ENCODE results near the gene FCHO2. TPM values are rescaled to one million over a fixed set of nuclear protein-coding genes. Genes with fewer than 3 reads are reported as not detected.
"Not testable (repeated sequence)": the region's sequence is repeated elsewhere in the genome, so short reads cannot be mapped to it uniquely, and the experiment has no call there.

The FCHO2 gene
- total RNA-seq, 1 experiment from 2014 or later, result 25.3 TPM

DNA sequence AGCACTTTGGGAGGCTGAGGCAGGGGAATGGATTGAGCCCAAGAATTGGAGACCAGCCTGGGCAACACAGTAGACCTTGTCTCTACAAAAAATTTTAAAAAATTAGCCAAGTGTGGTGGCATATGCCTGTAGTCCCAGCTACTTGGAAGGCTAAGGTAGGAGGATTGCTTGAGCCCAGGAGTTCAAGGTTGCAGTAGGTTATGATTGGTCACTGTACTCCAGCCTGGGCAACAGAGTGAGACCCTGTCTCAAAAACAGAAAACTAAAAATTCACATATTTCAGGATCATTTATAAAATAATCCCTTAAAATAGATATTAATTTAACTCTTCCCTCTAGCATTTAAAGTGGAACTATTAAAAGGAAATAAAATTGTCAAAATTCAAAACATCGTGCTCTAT, 3.4 kb downstream of the FCHO2 start:
- in situ Hi-C loops (cut with HindIII; ENCODE audit: low pct_unique_long_range_greater_than_20kb, low sequenced_read_pairs), result no loop called here

GRCh38 chr5:72974481-72974880, 18.6 kb downstream of the FCHO2 start:
- H3K4me1 ChIP-seq (ENCODE audit: control insufficient read depth, insufficient read depth, low read length); in situ Hi-C loops (cut with HindIII; ENCODE audit: low pct_unique_long_range_greater_than_20kb, low sequenced_read_pairs); H3K27me3 ChIP-seq (ENCODE audit: control insufficient read depth, insufficient read depth, low read length); BruUV-seq (replicated peaks); H3K4me3 ChIP-seq (ENCODE audit: low read depth in 2 of 2, low read length in 2 of 2); intact Hi-C loops (cut with micrococcal nuclease; ENCODE audit: unreplicated experiment); DNase-seq (ENCODE audit: low read depth, low spot score); H3K9me3 ChIP-seq (ENCODE audit: control insufficient read depth, insufficient read depth, low read depth, low read length); H3K27ac ChIP-seq (ENCODE audit: low read length); CTCF ChIA-PET; ATAC-seq; POLR2A ChIA-PET; H3K36me3 ChIP-seq (ENCODE audit: control insufficient read depth, insufficient read depth, low read length): not testable (repeated sequence)

More for the DNA sequence above, 3.4 kb downstream of the FCHO2 start:
- ChIA-PET CTCF (no interaction called here), POLR2A (no interaction called here)
- intact Hi-C loops (cut with micrococcal nuclease; ENCODE audit: unreplicated experiment), result no loop called here
- Histone ChIP-seq H3K9me3 (ENCODE audit: control insufficient read depth, insufficient read depth, low read depth, low read length) (no peaks in the 10 kb centered on the region), H3K27me3 (ENCODE audit: control insufficient read depth, insufficient read depth, low read length) (no peaks in the 10 kb centered on the region), H3K36me3 (ENCODE audit: control insufficient read depth, insufficient read depth, low read length) (no peaks in the 10 kb centered on the region), H3K27ac (ENCODE audit: low read length) (no peak overlapping the region), H3K4me3 (ENCODE audit: low read depth in 2 of 2, low read length in 2 of 2) (no peak overlapping the region), H3K4me1 (ENCODE audit: control insufficient read depth, insufficient read depth, low read length) (peaks cover 12% of the 10 kb centered on the region; the same call in 1 of the 2 replicates)
- TF ChIP-seq CTCF (IDR thresholded peaks at IDR 0.05) (no peak), TCF7L2 (IDR thresholded peaks at IDR 0.05; ENCODE audit: low read depth, low read length) (no peak), SIN3A (IDR thresholded peaks at IDR 0.05; ENCODE audit: borderline replicate concordance, insufficient read depth, low read depth, low read length) (no peak), POLR2AphosphoS5 (IDR thresholded peaks at IDR 0.05; ENCODE audit: low read depth, low read length) (no peak)
- TF ChIP-seq, protein P1, sequence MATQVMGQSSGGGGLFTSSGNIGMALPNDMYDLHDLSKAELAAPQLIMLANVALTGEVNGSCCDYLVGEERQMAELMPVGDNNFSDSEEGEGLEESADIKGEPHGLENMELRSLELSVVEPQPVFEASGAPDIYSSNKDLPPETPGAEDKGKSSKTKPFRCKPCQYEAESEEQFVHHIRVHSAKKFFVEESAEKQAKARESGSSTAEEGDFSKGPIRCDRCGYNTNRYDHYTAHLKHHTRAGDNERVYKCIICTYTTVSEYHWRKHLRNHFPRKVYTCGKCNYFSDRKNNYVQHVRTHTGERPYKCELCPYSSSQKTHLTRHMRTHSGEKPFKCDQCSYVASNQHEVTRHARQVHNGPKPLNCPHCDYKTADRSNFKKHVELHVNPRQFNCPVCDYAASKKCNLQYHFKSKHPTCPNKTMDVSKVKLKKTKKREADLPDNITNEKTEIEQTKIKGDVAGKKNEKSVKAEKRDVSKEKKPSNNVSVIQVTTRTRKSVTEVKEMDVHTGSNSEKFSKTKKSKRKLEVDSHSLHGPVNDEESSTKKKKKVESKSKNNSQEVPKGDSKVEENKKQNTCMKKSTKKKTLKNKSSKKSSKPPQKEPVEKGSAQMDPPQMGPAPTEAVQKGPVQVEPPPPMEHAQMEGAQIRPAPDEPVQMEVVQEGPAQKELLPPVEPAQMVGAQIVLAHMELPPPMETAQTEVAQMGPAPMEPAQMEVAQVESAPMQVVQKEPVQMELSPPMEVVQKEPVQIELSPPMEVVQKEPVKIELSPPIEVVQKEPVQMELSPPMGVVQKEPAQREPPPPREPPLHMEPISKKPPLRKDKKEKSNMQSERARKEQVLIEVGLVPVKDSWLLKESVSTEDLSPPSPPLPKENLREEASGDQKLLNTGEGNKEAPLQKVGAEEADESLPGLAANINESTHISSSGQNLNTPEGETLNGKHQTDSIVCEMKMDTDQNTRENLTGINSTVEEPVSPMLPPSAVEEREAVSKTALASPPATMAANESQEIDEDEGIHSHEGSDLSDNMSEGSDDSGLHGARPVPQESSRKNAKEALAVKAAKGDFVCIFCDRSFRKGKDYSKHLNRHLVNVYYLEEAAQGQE (IDR thresholded peaks at IDR 0.05; ENCODE audit: insufficient read depth in 1 of 2, low read depth in 2 of 2, low read length in 1 of 2), result no peak
- ATAC-seq, result no peak
- BruUV-seq (replicated peaks), result no TSS peak
- DNase-seq (ENCODE audit: low read depth, low spot score), result no peak

GRCh38 chr5:72976810-72977209, 21.0 kb downstream of the FCHO2 start:
- BruUV-seq (replicated peaks); CTCF ChIA-PET; DNase-seq (ENCODE audit: low read depth, low spot score); H3K4me1 ChIP-seq (ENCODE audit: control insufficient read depth, insufficient read depth, low read length); in situ Hi-C loops (cut with HindIII; ENCODE audit: low pct_unique_long_range_greater_than_20kb, low sequenced_read_pairs); POLR2A ChIA-PET; intact Hi-C loops (cut with micrococcal nuclease; ENCODE audit: unreplicated experiment); ATAC-seq; H3K27me3 ChIP-seq (ENCODE audit: control insufficient read depth, insufficient read depth, low read length); H3K27ac ChIP-seq (ENCODE audit: low read length); H3K36me3 ChIP-seq (ENCODE audit: control insufficient read depth, insufficient read depth, low read length); H3K9me3 ChIP-seq (ENCODE audit: control insufficient read depth, insufficient read depth, low read depth, low read length); H3K4me3 ChIP-seq (ENCODE audit: low read depth in 2 of 2, low read length in 2 of 2): not testable (repeated sequence)

Measured in Panc1 (cell line).